OCI-LY7 (cell line): ENCODE results near the gene ACAP3.

Source experiments
- CTCF ChIP-seq: fragments of 200-600 bp; sonication (generic); conservative IDR thresholded peaks from 2 replicates; pipeline ENCODE4 v1.5.1; 2014; ENCODE audit warnings: mild to moderate bottlenecking, antibody characterized with exemption, low read length, moderate library complexity, mixed read lengths
- EZH2phosphoT487 ChIP-seq: fragments of 200-600 bp; sonication (generic); IDR thresholded peaks from 2 replicates; pipeline ENCODE4 v1.6.1; 2018; ENCODE audit warnings: low read depth, borderline replicate concordance, mild to moderate bottlenecking, mixed run types, antibody characterized with exemption, low read length, moderate library complexity, mixed read lengths

- TF ChIP-seq CTCF = no peak
- no peak for TF ChIP-seq EZH2phosphoT487
Measured at GRCh38 chr1:1296070-1297061, 11.4 kb downstream of the ACAP3 start.
